GM18519 (cell line): Measurements from ENCODE around the gene ZNF91.
A peak's percentile ranks its signal among the peaks of the same experiment; 100 is the strongest.
"Not testable (repeated sequence)": the region's sequence is repeated elsewhere in the genome, so short reads cannot be mapped to it uniquely, and the experiment has no call there.

Source experiments
- ATAC-seq: cut with Tn5 transposase; IDR thresholded peaks from one replicate; pipeline ENCODE4 v1.9.1; 2021; ENCODE audit warnings: mild to moderate bottlenecking, moderate library complexity; ENCODE audit not compliant: unreplicated experiment, low FRiP score

ZNF91 gene

GRCh38 chr19:23395041-23395721 is at the start of gene ZNF91:
ZNF91 (minus strand) TSS chr19:23395471; CDS start chr19:23395354, 117 bp downstream.
- peak; percentile 98 for ATAC-seq

- no peak for ATAC-seq
Measured at GRCh38 chr19:23440791-23441190, 45.5 kb upstream of the ZNF91 start.

GRCh38 chr19:23440207-23440606 is 44.9 kb upstream of the ZNF91 start:
- no peak for ATAC-seq

- no peak for ATAC-seq
Measured at GRCh38 chr19:23439623-23440022, 44.4 kb upstream of the ZNF91 start.

GRCh38 chr19:23437901-23438300 is 42.6 kb upstream of the ZNF91 start:
- no peak for ATAC-seq

- ATAC-seq, result no peak
Measured at GRCh38 chr19:23436944-23437343, 41.7 kb upstream of the ZNF91 start.

GRCh38 chr19:23436318-23436717 is 41.0 kb upstream of the ZNF91 start:
- ATAC-seq, result no peak

GRCh38 chr19:23420824-23421223 is 25.6 kb upstream of the ZNF91 start:
- ATAC-seq, result no peak

GRCh38 chr19:23419261-23419660 is 24.0 kb upstream of the ZNF91 start:
- ATAC-seq, result not testable (repeated sequence)

GRCh38 chr19:23415561-23416191 is 20.4 kb upstream of the ZNF91 start:
- no peak for ATAC-seq

GRCh38 chr19:23415034-23415433 is 19.8 kb upstream of the ZNF91 start:
- no peak for ATAC-seq

- ATAC-seq, result no peak
Measured at GRCh38 chr19:23410155-23410554, 14.9 kb upstream of the ZNF91 start.

- no peak for ATAC-seq
Measured at GRCh38 chr19:23409392-23410048, 14.2 kb upstream of the ZNF91 start.

GRCh38 chr19:23407616-23408133 is 12.4 kb upstream of the ZNF91 start:
- ATAC-seq, result no peak

GRCh38 chr19:23406721-23407120 is 11.4 kb upstream of the ZNF91 start:
- ATAC-seq, result no peak

- no peak for ATAC-seq
Measured at GRCh38 chr19:23406091-23406490, 10.8 kb upstream of the ZNF91 start.

GRCh38 chr19:23404676-23405075 is 9.4 kb upstream of the ZNF91 start:
- ATAC-seq, result no peak

- no peak for ATAC-seq
Measured at GRCh38 chr19:23403581-23404324, 8.5 kb upstream of the ZNF91 start.

- ATAC-seq, result no peak
Measured at GRCh38 chr19:23403052-23403451, 7.8 kb upstream of the ZNF91 start.

- no peak for ATAC-seq
Measured at GRCh38 chr19:23402388-23402787, 7.1 kb upstream of the ZNF91 start.

GRCh38 chr19:23401086-23401610 is 5.9 kb upstream of the ZNF91 start:
- ATAC-seq, result no peak
